ENCODE results near the gene RPS6KC1. TPM values are rescaled to one million over a fixed set of nuclear protein-coding genes. Genes with fewer than 3 reads are reported as not detected.
"Not testable (repeated sequence)": the region's sequence is repeated elsewhere in the genome, so short reads cannot be mapped to it uniquely, and the experiment has no call there.

RPS6KC1 gene
- total RNA-seq, 1 donor from 2014 or later: 19.9 TPM

- no peak for DNase-seq (ENCODE audit: low spot score)
- Mint-ChIP-seq H3K9me3 (ENCODE audit: unreplicated experiment) (no peaks in the 10 kb centered on the region), H3K27me3 (ENCODE audit: unreplicated experiment) (no peaks in the 10 kb centered on the region), H3K36me3 (ENCODE audit: low read depth, unreplicated experiment) (no peaks in the 10 kb centered on the region), H3K27ac (ENCODE audit: unreplicated experiment) (no peak overlapping the region), H3K4me3 (ENCODE audit: unreplicated experiment) (no peak overlapping the region), H3K4me1 (ENCODE audit: unreplicated experiment) (no peaks in the 10 kb centered on the region)
- TF ChIP-seq CTCF (IDR thresholded peaks at IDR 0.05; ENCODE audit: unreplicated experiment): no peak
Observed at GRCh38 chr1:213315571-213315970, 264.5 kb downstream of the RPS6KC1 start.

- not testable (repeated sequence) for H3K9me3 Mint-ChIP-seq (ENCODE audit: unreplicated experiment); H3K27ac Mint-ChIP-seq (ENCODE audit: unreplicated experiment); H3K27me3 Mint-ChIP-seq (ENCODE audit: unreplicated experiment); H3K4me3 Mint-ChIP-seq (ENCODE audit: unreplicated experiment); H3K36me3 Mint-ChIP-seq (ENCODE audit: low read depth, unreplicated experiment); DNase-seq (ENCODE audit: low spot score); H3K4me1 Mint-ChIP-seq (ENCODE audit: unreplicated experiment)
Observed at GRCh38 chr1:213318458-213318857, 267.4 kb downstream of the RPS6KC1 start.

- Mint-ChIP-seq H3K9me3 (ENCODE audit: unreplicated experiment) (no peaks in the 10 kb centered on the region), H3K27me3 (ENCODE audit: unreplicated experiment) (no peaks in the 10 kb centered on the region)
- no peak for TF ChIP-seq CTCF (IDR thresholded peaks at IDR 0.05; ENCODE audit: unreplicated experiment)
Observed at GRCh38 chr1:213320191-213320870, 269.3 kb downstream of the RPS6KC1 start.

More at GRCh38 chr1:213320191-213320870, 269.3 kb downstream of the RPS6KC1 start:
- no peak for DNase-seq (ENCODE audit: low spot score)
- H3K4me1 Mint-ChIP-seq (ENCODE audit: unreplicated experiment): no peaks in the 10 kb centered on the region
- H3K36me3 Mint-ChIP-seq (ENCODE audit: low read depth, unreplicated experiment): no peaks in the 10 kb centered on the region
- H3K27ac Mint-ChIP-seq (ENCODE audit: unreplicated experiment): no peak overlapping the region
- H3K4me3 Mint-ChIP-seq (ENCODE audit: unreplicated experiment): no peak overlapping the region

Other genes with a start within 250 kb of the RPS6KC1 start
- 0.82 TPM for gene SPATA45, start 203.6 kb upstream of the RPS6KC1 start, total RNA-seq (ENCODE audit: unreplicated experiment)
- 18.4 TPM for gene FLVCR1, start 193.0 kb upstream of the RPS6KC1 start, total RNA-seq (ENCODE audit: unreplicated experiment)
- gene VASH2, start 100.7 kb upstream of the RPS6KC1 start, total RNA-seq (ENCODE audit: unreplicated experiment): 8.3 TPM
- 32.4 TPM for gene ANGEL2, start 35.4 kb upstream of the RPS6KC1 start, total RNA-seq (ENCODE audit: unreplicated experiment)

All from endothelial cell (in vitro differentiated cells).